Measurements from ENCODE around the gene YARS2.

Gene YARS2

DNA sequence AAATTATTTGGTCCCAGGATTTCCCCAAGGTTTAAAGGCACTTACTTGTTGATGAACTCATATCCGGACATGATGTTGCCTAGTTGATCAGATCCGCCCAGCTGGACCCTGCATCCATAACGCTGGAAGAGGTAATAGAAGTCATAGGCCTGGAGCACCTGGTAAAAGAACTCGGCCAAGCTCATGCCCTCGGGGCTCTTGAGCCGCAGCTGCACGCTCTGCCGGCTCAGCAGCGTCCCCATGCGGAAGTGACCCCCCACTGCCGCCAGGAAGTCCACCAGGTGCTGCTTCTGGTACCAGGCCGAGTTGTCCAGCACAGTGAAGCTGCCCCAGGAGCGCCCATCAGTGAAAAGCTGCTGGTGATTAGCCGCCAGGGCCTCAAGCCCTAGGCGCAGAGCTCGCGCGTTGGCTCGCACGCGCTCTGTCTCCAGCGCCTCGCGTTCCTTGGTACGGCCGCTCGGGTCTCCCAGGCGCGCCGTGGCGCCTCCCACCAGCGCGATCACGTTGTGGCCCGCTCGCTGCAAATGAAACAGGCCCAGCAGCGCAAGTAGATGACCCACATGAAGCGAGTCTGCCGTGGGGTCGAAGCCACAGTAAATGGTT lies 545 bp downstream of the YARS2 start:
- H3K4me3 ChIP-seq (replicated peaks in 1 of 2; ENCODE audit: low read depth in 2 of 2, low read length in 2 of 2), result peak overlapping the region; percentile 98 to 100
- TF ChIP-seq CTCF (IDR thresholded peaks at IDR 0.05; ENCODE audit: low read depth, low read length), result peak; percentile 81
- DNase-seq (ENCODE audit: low read depth in 2 of 2), result peak; percentile 76 to 92

- H3K4me3 ChIP-seq (replicated peaks in 1 of 2; ENCODE audit: low read depth in 2 of 2, low read length in 2 of 2), result peak overlapping the region; percentile 98 to 100
- peak; percentile 22 to 38 for DNase-seq (ENCODE audit: low read depth in 2 of 2)
- TF ChIP-seq CTCF (IDR thresholded peaks at IDR 0.05; ENCODE audit: low read depth, low read length), result no peak
Observed at GRCh38 chr12:32754111-32754510, 1.6 kb downstream of the YARS2 start.

- no peak for TF ChIP-seq CTCF (IDR thresholded peaks at IDR 0.05; ENCODE audit: low read depth, low read length)
- peak overlapping the region in 1 of 2 donors; percentile 98 for H3K4me3 ChIP-seq (replicated peaks in 1 of 2; ENCODE audit: low read depth in 2 of 2, low read length in 2 of 2)
Observed at GRCh38 chr12:32753605-32754004, 2.1 kb downstream of the YARS2 start.

DNA sequence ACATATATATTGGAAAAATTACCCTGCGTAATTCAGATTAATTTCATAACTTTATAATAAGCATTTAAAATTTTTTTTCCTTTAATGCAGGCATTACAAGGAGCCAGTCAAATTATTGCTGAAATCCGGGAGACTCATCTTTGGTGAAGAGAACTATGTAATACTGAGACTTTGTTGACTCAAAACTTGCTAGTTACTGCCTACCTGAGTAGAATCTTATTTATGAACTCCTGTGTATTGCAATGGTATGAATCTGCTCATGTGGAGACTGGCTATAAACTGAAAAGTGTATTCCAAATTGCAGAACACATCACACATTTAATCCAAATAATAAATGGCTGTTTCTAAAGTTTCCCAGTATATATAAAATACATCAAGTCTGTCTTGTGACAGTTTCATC lies 12.4 kb downstream of the YARS2 start:
- no peak for DNase-seq (ENCODE audit: low read depth in 2 of 2)
- H3K4me3 ChIP-seq (replicated peaks in 1 of 2; ENCODE audit: low read depth in 2 of 2, low read length in 2 of 2), result no peak overlapping the region
- TF ChIP-seq CTCF (IDR thresholded peaks at IDR 0.05; ENCODE audit: low read depth, low read length), result no peak

More at GRCh38 chr12:32753605-32754004, 2.1 kb downstream of the YARS2 start:
- DNase-seq (ENCODE audit: low read depth in 2 of 2), result no peak

GRCh38 chr12:32742133-32742532 lies 13.6 kb downstream of the YARS2 start:
- TF ChIP-seq CTCF (IDR thresholded peaks at IDR 0.05; ENCODE audit: low read depth, low read length), result no peak
- no peak for DNase-seq (ENCODE audit: low read depth in 2 of 2)
- no peak overlapping the region for H3K4me3 ChIP-seq (replicated peaks in 1 of 2; ENCODE audit: low read depth in 2 of 2, low read length in 2 of 2)

GRCh38 chr12:32739279-32739678 lies 16.4 kb downstream of the YARS2 start:
- TF ChIP-seq CTCF (IDR thresholded peaks at IDR 0.05; ENCODE audit: low read depth, low read length), result no peak
- no peak for DNase-seq (ENCODE audit: low read depth in 2 of 2)

DNA sequence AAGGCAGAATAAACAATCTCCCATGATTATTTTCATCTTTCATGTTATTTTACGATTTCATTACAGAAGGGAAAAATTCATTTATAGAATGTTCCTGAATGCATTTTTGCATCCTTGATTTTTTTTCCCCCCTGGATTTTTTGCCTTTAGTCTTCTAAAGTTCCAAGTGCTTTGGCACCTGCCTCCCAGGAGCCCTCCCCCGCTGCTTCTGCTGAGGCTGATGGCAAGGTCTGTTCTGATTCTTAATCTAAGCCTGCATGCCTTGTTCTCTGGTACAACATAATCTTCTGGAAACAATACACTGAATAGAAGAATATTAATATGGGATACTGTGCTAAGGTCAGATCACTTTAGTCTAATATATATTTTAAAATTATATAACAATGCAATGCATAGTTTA lies 18.0 kb downstream of the YARS2 start:
- TF ChIP-seq CTCF (IDR thresholded peaks at IDR 0.05; ENCODE audit: low read depth, low read length), result no peak
- DNase-seq (ENCODE audit: low read depth in 2 of 2), result no peak
- no peak overlapping the region for H3K4me3 ChIP-seq (replicated peaks in 1 of 2; ENCODE audit: low read depth in 2 of 2, low read length in 2 of 2)

More at GRCh38 chr12:32739279-32739678, 16.4 kb downstream of the YARS2 start:
- H3K4me3 ChIP-seq (replicated peaks in 1 of 2; ENCODE audit: low read depth in 2 of 2, low read length in 2 of 2), result no peak overlapping the region
